Activated effector memory CD4-positive, alpha-beta T cell treated with anti-CD3 and anti-CD28 coated beads, Interleukin-2, amount 50 U/mL, for 16 hours (primary cell): Measurements from ENCODE around the gene TBC1D4.

ENCODE experiments used
- DNase-seq: peaks from one replicate; pipeline ENCODE4 v3.0.0-alpha.2; 2020

The TBC1D4 gene

GRCh38 chr13:75482070-75482819 lies at the start of gene TBC1D4:
TBC1D4 (minus strand) TSS chr13:75482169; CDS start chr13:75481767, 402 bp downstream.
- peak; percentile 81 for DNase-seq

GRCh38 chr13:75530549-75530961 lies 48.6 kb upstream of the TBC1D4 start:
- DNase-seq: no peak

GRCh38 chr13:75521956-75522355 lies 40.0 kb upstream of the TBC1D4 start:
- DNase-seq: no peak

GRCh38 chr13:75518439-75519088 lies 36.6 kb upstream of the TBC1D4 start:
- no peak for DNase-seq

GRCh38 chr13:75514080-75514995 lies 32.4 kb upstream of the TBC1D4 start:
- no peak for DNase-seq

GRCh38 chr13:75513271-75513670 lies 31.3 kb upstream of the TBC1D4 start:
- no peak for DNase-seq

GRCh38 chr13:75512253-75512652 lies 30.3 kb upstream of the TBC1D4 start:
- DNase-seq: no peak

GRCh38 chr13:75511051-75511625 lies 29.2 kb upstream of the TBC1D4 start:
- no peak for DNase-seq

- DNase-seq: no peak
Observed at GRCh38 chr13:75508002-75508548, 26.1 kb upstream of the TBC1D4 start.

GRCh38 chr13:75507027-75508001 lies 25.3 kb upstream of the TBC1D4 start:
- DNase-seq: no peak

GRCh38 chr13:75506018-75506417 lies 24.0 kb upstream of the TBC1D4 start:
- no peak for DNase-seq

- no peak for DNase-seq
Observed at GRCh38 chr13:75505327-75505726, 23.4 kb upstream of the TBC1D4 start.

GRCh38 chr13:75495938-75496337 lies 14.0 kb upstream of the TBC1D4 start:
- no peak for DNase-seq

- DNase-seq: no peak
Observed at GRCh38 chr13:75494491-75494890, 12.5 kb upstream of the TBC1D4 start.

GRCh38 chr13:75493156-75493555 lies 11.2 kb upstream of the TBC1D4 start:
- no peak for DNase-seq

- no peak for DNase-seq
Observed at GRCh38 chr13:75492389-75492788, 10.4 kb upstream of the TBC1D4 start.

- DNase-seq: no peak
Observed at GRCh38 chr13:75491376-75491775, 9.4 kb upstream of the TBC1D4 start.

GRCh38 chr13:75489502-75490263 lies 7.7 kb upstream of the TBC1D4 start:
- no peak for DNase-seq

- DNase-seq: no peak
Observed at GRCh38 chr13:75486146-75487062, 4.4 kb upstream of the TBC1D4 start.
